GM12878 (cell line): ENCODE data around the gene GRK2. TPM values are rescaled to one million over a fixed set of nuclear protein-coding genes. Genes with fewer than 3 reads are reported as not detected.

Experiments used
- ATAC-seq: fragments of 200-7000 bp; cut with Tn5 transposase; 3 replicates; pipeline ENCODE4 v1.9.1; 2020; ENCODE audit warnings: mild to moderate bottlenecking, moderate library complexity
- BruUV-seq: library from RNA; stranded (reverse); fragments of 400-500 nt; replicated peaks from 2 replicates; lab custom pipeline; 2021; lab: Mats Ljungman, UMichigan
- CTCF ChIA-PET: fragments of 300-600 bp; sonication (Branson Sonifier 250); formaldehyde crosslinking; extraction: SDS; loops from one replicate; lab custom pipeline; 2021; ENCODE audit warnings: inconsistent platforms; lab: Yijun Ruan, JAX
- POLR2A ChIA-PET: fragments of 350-600 bp; formaldehyde crosslinking; extraction: SDS; loops from one replicate; lab custom pipeline; 2021; ENCODE audit warnings: inconsistent platforms; lab: Charles Lee
- RAD21 ChIA-PET: fragments of 300-600 bp; sonication (Branson Sonifier 250); formaldehyde crosslinking; loops from one replicate; lab custom pipeline; 2023; ENCODE audit warnings: antibody characterized with exemption; ENCODE audit not compliant: unreplicated experiment; lab: Charles Lee
- SMC1A ChIA-PET: fragments of 300-600 bp; sonication (Branson Sonifier 250); formaldehyde crosslinking; loops from one replicate; lab custom pipeline; 2023; ENCODE audit not compliant: unreplicated experiment, uncharacterized antibody; lab: Charles Lee
- DNase-seq: peaks from one replicate; pipeline ENCODE4 v3.0.0-alpha.2; 2011; ENCODE audit warnings: low read depth, low spot score
- FAIRE-seq: peaks from 3 replicates; lab custom pipeline; 2011; peaks lifted over from hg19 to GRCh38; lab: Jason Lieb, UNC
- H2AFZ ChIP-seq: 2 replicates; pipeline ENCODE4 v1.6.0; 2011; ENCODE audit warnings: low read depth, low read length, control low read depth; ENCODE audit not compliant: control insufficient read depth
- H3K27ac ChIP-seq: 2 replicates; pipeline ENCODE4 v1.5.1; 2011; ENCODE audit warnings: control low read depth; ENCODE audit not compliant: control insufficient read depth, insufficient read depth
- H3K27me3 ChIP-seq, 2 experiments: replicated peaks in 1 of 2; 2 replicates each; pipeline versions ENCODE4 v1.6.0 to v1.6.1; 2011; ENCODE audit warnings: low read length in 1 of 2; ENCODE audit not compliant: control insufficient read depth in 2 of 2, insufficient read depth in 2 of 2
- H3K36me3 ChIP-seq, 2 experiments: 2 replicates each; pipeline ENCODE4 v1.5.1; 2011; ENCODE audit warnings: low read length in 1 of 2; ENCODE audit not compliant: control insufficient read depth in 2 of 2, insufficient read depth in 2 of 2
- H3K4me1 ChIP-seq: 2 replicates; pipeline ENCODE4 v1.6.1; 2011; ENCODE audit warnings: mild to moderate bottlenecking, low read length, moderate library complexity, mixed read lengths; ENCODE audit not compliant: control insufficient read depth, insufficient read depth
- H3K4me2 ChIP-seq: 2 replicates; pipeline ENCODE4 v1.6.0; 2011; ENCODE audit warnings: control low read depth; ENCODE audit not compliant: control insufficient read depth, insufficient read depth
- H3K4me3 ChIP-seq: fragments of 200-600 bp; sonication (generic); 2 replicates; pipeline ENCODE4 v1.5.1; 2016
- H3K79me2 ChIP-seq: 2 replicates; pipeline ENCODE4 v1.6.0; 2011; ENCODE audit warnings: low read length; ENCODE audit not compliant: control insufficient read depth, insufficient read depth
- H3K9ac ChIP-seq: 2 replicates; pipeline ENCODE4 v1.8.0; 2011; ENCODE audit warnings: low read length, control low read depth, mixed read lengths; ENCODE audit not compliant: control insufficient read depth, insufficient read depth
- H3K9me3 ChIP-seq: replicated peaks from 3 replicates; pipeline ENCODE4 v1.5.1; 2011; ENCODE audit warnings: mild to moderate bottlenecking, low read length; ENCODE audit not compliant: control insufficient read depth, insufficient read depth
- H4K20me1 ChIP-seq: 2 replicates; pipeline ENCODE4 v1.6.0; 2011; ENCODE audit not compliant: control insufficient read depth, insufficient read depth
- BCL11A ChIP-seq: IDR thresholded peaks from 2 replicates; pipeline ENCODE4 v1.6.1; 2011; ENCODE audit warnings: low read depth, low read length
- BHLHE40 ChIP-seq, 2 experiments: fragments of 450-650 bp in 1 of 2; IDR thresholded peaks; 2 replicates each; pipeline ENCODE4 v1.6.1; 2011 to 2017; ENCODE audit warnings: low read depth in 2 of 2, borderline replicate concordance in 1 of 2, improper control_type of control experiment in 1 of 2, low read length in 1 of 2, mild to moderate bottlenecking in 1 of 2
- CBX5 ChIP-seq: sonication (generic); IDR thresholded peaks from 2 replicates; pipeline ENCODE4 v1.6.1; 2016; ENCODE audit warnings: low read depth, moderate library complexity, mild to moderate bottlenecking, inconsistent platforms
- CEBPB ChIP-seq, 2 experiments: fragments of 150-350 bp in 1 of 2; IDR thresholded peaks; 2 replicates each; pipeline ENCODE4 v1.6.1; 2012 to 2014; ENCODE audit warnings: low read depth in 2 of 2, low read length in 2 of 2, borderline replicate concordance in 1 of 2, inconsistent platforms in 1 of 2
- CREB1 ChIP-seq: IDR thresholded peaks from 2 replicates; pipeline ENCODE4 v1.6.1; 2012; ENCODE audit warnings: low read depth, mild to moderate bottlenecking, inconsistent platforms
- ETV6 ChIP-seq, 2 experiments: fragments of 450-650 bp in 1 of 2; IDR thresholded peaks in 1 of 2; conservative IDR thresholded peaks in 1 of 2; 2 replicates each; pipeline ENCODE4 v1.6.1; 2014; ENCODE audit warnings: antibody characterized with exemption in 1 of 2, borderline replicate concordance in 1 of 2, low read depth in 1 of 2, mild to moderate bottlenecking in 1 of 2, moderate library complexity in 1 of 2
- MTA2 ChIP-seq: fragments of 450-650 bp; IDR thresholded peaks from 2 replicates; pipeline ENCODE4 v1.6.1; 2016; ENCODE audit warnings: low read depth, mild to moderate bottlenecking, moderate library complexity
- MTA3 ChIP-seq: IDR thresholded peaks from 2 replicates; pipeline ENCODE4 v1.6.1; 2012; ENCODE audit warnings: low read length, inconsistent platforms, borderline replicate concordance
- NBN ChIP-seq: fragments of 450-650 bp; IDR thresholded peaks from 2 replicates; pipeline ENCODE4 v1.6.1; 2016
- NFXL1 ChIP-seq: fragments of 450-650 bp; IDR thresholded peaks from 2 replicates; pipeline ENCODE4 v1.6.1; 2017; ENCODE audit warnings: antibody characterized with exemption, mild to moderate bottlenecking, borderline replicate concordance
- PKNOX1 ChIP-seq: fragments of 450-650 bp; IDR thresholded peaks from 2 replicates; pipeline ENCODE4 v1.6.1; 2016; ENCODE audit warnings: mild to moderate bottlenecking
- RAD51 ChIP-seq: fragments of 450-650 bp; IDR thresholded peaks from 2 replicates; pipeline ENCODE4 v1.6.1; 2016; ENCODE audit warnings: moderate library complexity, mild to moderate bottlenecking, inconsistent platforms
- RFX5 ChIP-seq: IDR thresholded peaks from 2 replicates; pipeline ENCODE4 v1.6.1; 2011; ENCODE audit warnings: low read depth, low read length, improper control_type of control experiment
- RUNX3 ChIP-seq: IDR thresholded peaks from 2 replicates; pipeline ENCODE4 v1.6.1; 2012; ENCODE audit warnings: low read length, inconsistent platforms
- SIN3A ChIP-seq: IDR thresholded peaks from 2 replicates; pipeline ENCODE4 v1.6.1; 2012; ENCODE audit warnings: low read depth, low read length, improper control_type of control experiment
- SMARCA5 ChIP-seq: fragments of 450-650 bp; IDR thresholded peaks from 2 replicates; pipeline ENCODE4 v1.6.1; 2017; ENCODE audit warnings: mild to moderate bottlenecking
- TBL1XR1 ChIP-seq: IDR thresholded peaks from 2 replicates; pipeline ENCODE4 v1.6.1; 2012; ENCODE audit warnings: low read depth, low read length, improper control_type of control experiment
- TCF7 ChIP-seq: IDR thresholded peaks from 2 replicates; pipeline ENCODE4 v1.6.1; 2014; ENCODE audit warnings: antibody characterized with exemption, borderline replicate concordance
- YBX1 ChIP-seq: fragments of 450-650 bp; IDR thresholded peaks from 2 replicates; pipeline ENCODE4 v1.6.1; 2016; ENCODE audit warnings: antibody characterized with exemption
- ZNF217 ChIP-seq: fragments of 450-650 bp; IDR thresholded peaks from 2 replicates; pipeline ENCODE4 v1.6.1; 2017; ENCODE audit warnings: antibody characterized with exemption, mild to moderate bottlenecking
- ZNF24 ChIP-seq: fragments of 450-650 bp; IDR thresholded peaks from 2 replicates; pipeline ENCODE4 v1.6.1; 2017; ENCODE audit warnings: antibody characterized with exemption, mild to moderate bottlenecking
- WGBS: methylation state at CpG from one replicate; pipeline ENCODE4 v1.1.6; 2016; ENCODE audit warnings: low lambda C conversion rate; ENCODE audit not compliant: insufficient replicate concordance, insufficient coverage; ENCODE audit errors: missing lambda C conversion rate; 5-methylcytosine and 5-hydroxymethylcytosine counted together
- in situ Hi-C: fragments of 300-500 bp; cut with MboI; formaldehyde crosslinking; loops from 9 replicates; pipeline ENCODE4 v1.14.3; 2018; ENCODE audit warnings: mixed read lengths
- intact Hi-C: fragments of 100-400 bp; cut with micrococcal nuclease; formaldehyde crosslinking; loops from one replicate; pipeline ENCODE4 v1.14.2; 2022; ENCODE audit not compliant: unreplicated experiment
- polyA plus RNA-seq, 11 experiments: library from polyadenylated mRNA; depleted of rRNA in 4 of 11; unstranded in 6 of 11; stranded (reverse) in 5 of 11; fragments of >200 nt; fragmentation: Nextera tagmentation in 4 of 11; fragmentation: Illumina TruSeq in 1 of 11; extraction: Ambion mirVana in 4 of 11; extraction: Trizol in 1 of 11; gene quantifications; 1 replicate in 1 of 11; 2 replicates in 10 of 11; pipeline versions ENCODE4 v1.2.1 to v1.2.3, GENCODE V29; 2011 to 2016; ENCODE audit warnings: inconsistent platforms in 2 of 11, missing spikeins in 2 of 11, low read depth in 1 of 11
- total RNA-seq, 4 experiments: library from RNA; depleted of rRNA in 3 of 4; stranded (reverse); fragments of >200 nt in 3 of 4; fragmentation: Illumina TruSeq in 1 of 4; extraction: Trizol in 1 of 4; gene quantifications; 2 replicates each; pipeline versions ENCODE4 v1.2.1 to v1.2.3, GENCODE V29; 2013 to 2021

Gene GRK2
- total and polyA plus RNA-seq, 10 of the 15 experiments (the other 5 are each of a cell fraction or from before 2014, with no cell fraction given) = 1.0 to 160 (median 66.1) TPM

- Histone ChIP-seq H4K20me1 (no peaks in the 10 kb centered on the region), H3K79me2 (no peaks in the 10 kb centered on the region), H2AFZ (no peak overlapping the region), H3K4me3 (no peak overlapping the region), H3K27ac (no peak overlapping the region), H3K9me3 (no peaks in the 10 kb centered on the region), H3K27me3 (no peaks in the 10 kb centered on the region), H3K9ac (no peak overlapping the region), H3K4me1 (no peaks in the 10 kb centered on the region), H3K36me3 (no peaks in the 10 kb centered on the region), H3K4me2 (no peak overlapping the region)
- ChIA-PET SMC1A (interaction anchor here (1.2 kb wide), 1 partner anchor 42 kb away, joined by 3 read pairs; no protein-coding TSS in a partner anchor), POLR2A (no interaction called here), CTCF (interaction anchor here (1.0 kb wide), 1 partner anchor 8 kb away, joined by 4 read pairs; no protein-coding TSS in a partner anchor), RAD21 (no interaction called here)
- intact Hi-C loops = no loop called here
- WGBS = 72% methylated on average over 11 of the region's 11 CpGs
- no peak for FAIRE-seq
- no TSS peak for BruUV-seq
- no peak for TF ChIP-seq MTA3
- TF ChIP-seq CEBPB (IDR thresholded peaks at IDR 0.05; ENCODE audit: borderline replicate concordance in 1 of 2, low read depth in 2 of 2, low read length in 2 of 2) = no peak
- TF ChIP-seq BHLHE40 (IDR thresholded peaks at IDR 0.05; ENCODE audit: borderline replicate concordance in 1 of 2, low read depth in 2 of 2, low read length in 1 of 2) = no peak
- no peak for TF ChIP-seq NBN
- no peak for TF ChIP-seq ZNF217
- no peak for DNase-seq
- ATAC-seq = no peak
- in situ Hi-C loops = no loop called here
Observed at GRCh38 chr11:67309166-67309565, 42.9 kb downstream of the GRK2 start.

- no peaks in the 10 kb centered on the region for H3K27me3 ChIP-seq
- H3K4me2 ChIP-seq = no peak overlapping the region
- 81% methylated on average over 14 of the region's 14 CpGs for WGBS
- no TSS peak for BruUV-seq
- no peak overlapping the region for H3K27ac ChIP-seq
- ATAC-seq (no peak), DNase-seq (no peak), FAIRE-seq (no peak)
- H4K20me1 ChIP-seq = no peaks in the 10 kb centered on the region
- intact Hi-C loops (no loop called here), in situ Hi-C loops (no loop called here)
- RAD21 ChIA-PET = no interaction called here
- H3K36me3 ChIP-seq = no peaks in the 10 kb centered on the region
- H3K4me1 ChIP-seq = no peaks in the 10 kb centered on the region
- H2AFZ ChIP-seq = no peak overlapping the region
- H3K4me3 ChIP-seq = no peak overlapping the region
- no peaks in the 10 kb centered on the region for H3K9me3 ChIP-seq
- H3K79me2 ChIP-seq = no peaks in the 10 kb centered on the region
- POLR2A ChIA-PET = no interaction called here
- SMC1A ChIA-PET = no interaction called here
- CTCF ChIA-PET = no interaction called here
- H3K9ac ChIP-seq = no peak overlapping the region
- TF ChIP-seq CREB1 = no peak
- no peak for TF ChIP-seq BHLHE40 (IDR thresholded peaks at IDR 0.05; ENCODE audit: borderline replicate concordance in 1 of 2, low read depth in 2 of 2, low read length in 1 of 2)
- no peak for TF ChIP-seq NFXL1
- TF ChIP-seq RUNX3 = no peak
- TF ChIP-seq YBX1 = no peak
- TF ChIP-seq TCF7 = no peak
- no peak for TF ChIP-seq ETV6 (conservative IDR thresholded peaks at IDR 0.05 in 1 of 2, IDR thresholded peaks at IDR 0.05 in 1 of 2; ENCODE audit: borderline replicate concordance in 1 of 2, low read depth in 1 of 2)
- no peak for TF ChIP-seq RFX5
- no peak for TF ChIP-seq MTA2
- no peak for TF ChIP-seq ZNF24
- no peak for TF ChIP-seq CBX5
- no peak for TF ChIP-seq TBL1XR1
- TF ChIP-seq PKNOX1 = no peak
- no peak for TF ChIP-seq BCL11A
- no peak for TF ChIP-seq RAD51
- no peak for TF ChIP-seq SIN3A
- no peak for TF ChIP-seq SMARCA5
Observed at GRCh38 chr11:67309661-67310061, 43.4 kb downstream of the GRK2 start.
